Hepatocyte (in vitro differentiated cells): ENCODE data around the gene BAHCC1. TPM values are rescaled to one million over a fixed set of nuclear protein-coding genes. Genes with fewer than 3 reads are reported as not detected.

Experiments used
- DNase-seq: peaks from one replicate; pipeline ENCODE4 v3.0.0-alpha.2; 2016; ENCODE audit warnings: low spot score
- H2AFZ ChIP-seq: fragments of 200-600 bp; sonication (generic); 2 replicates; pipeline ENCODE4 v1.6.0; 2016; ENCODE audit warnings: antibody characterized with exemption, mild to moderate bottlenecking
- H3K27ac ChIP-seq: fragments of 200-600 bp; sonication (generic); 2 replicates; pipeline ENCODE4 v1.5.1; 2016; ENCODE audit warnings: mild to moderate bottlenecking
- H3K27me3 ChIP-seq: fragments of 200-600 bp; sonication (generic); 2 replicates; pipeline ENCODE4 v1.6.1; 2016
- H3K36me3 ChIP-seq: fragments of 200-600 bp; sonication (generic); replicated peaks from 2 replicates; pipeline ENCODE4 v1.5.1; 2016; ENCODE audit warnings: low read depth; ENCODE audit not compliant: insufficient read depth
- H3K4me1 ChIP-seq: fragments of 200-600 bp; sonication (generic); 2 replicates; pipeline ENCODE4 v1.5.1; 2016; ENCODE audit warnings: mild to moderate bottlenecking, moderate library complexity; ENCODE audit not compliant: insufficient read depth
- H3K4me2 ChIP-seq: fragments of 200-600 bp; sonication (generic); 2 replicates; pipeline ENCODE4 v1.6.0; 2016
- H3K4me3 ChIP-seq: fragments of 200-600 bp; sonication (generic); 2 replicates; pipeline ENCODE4 v1.5.1; 2016; ENCODE audit warnings: mild to moderate bottlenecking
- H3K79me2 ChIP-seq: fragments of 200-600 bp; sonication (generic); 2 replicates; pipeline ENCODE4 v1.6.0; 2017; ENCODE audit warnings: mild to moderate bottlenecking
- H3K9me2 ChIP-seq: fragments of 200-600 bp; sonication (generic); replicated peaks from 2 replicates; pipeline ENCODE4 v1.6.0; 2017; ENCODE audit warnings: mild to moderate bottlenecking; ENCODE audit not compliant: insufficient read depth
- H3K9me3 ChIP-seq: fragments of 200-600 bp; sonication (generic); 2 replicates; pipeline ENCODE4 v1.5.1; 2016; ENCODE audit warnings: low read depth, mild to moderate bottlenecking
- H4K20me1 ChIP-seq: fragments of 200-600 bp; sonication (generic); 2 replicates; pipeline ENCODE4 v1.6.0; 2016; ENCODE audit warnings: mild to moderate bottlenecking; ENCODE audit not compliant: insufficient read depth, poor library complexity, severe bottlenecking
- CTCF ChIP-seq: fragments of 200-600 bp; sonication (generic); IDR thresholded peaks from 2 replicates; pipeline ENCODE4 v1.5.1; 2016; ENCODE audit warnings: antibody characterized with exemption, mild to moderate bottlenecking; ENCODE audit not compliant: poor library complexity
- EZH2 ChIP-seq: fragments of 200-600 bp; sonication (generic); IDR thresholded peaks from 2 replicates; pipeline ENCODE4 v1.6.1; 2016; ENCODE audit warnings: antibody characterized with exemption, mild to moderate bottlenecking, borderline replicate concordance
- EZH2phosphoT487 ChIP-seq: fragments of 200-600 bp; sonication (generic); IDR thresholded peaks from one replicate; pipeline ENCODE4 v1.6.1; 2018; ENCODE audit warnings: antibody characterized with exemption, mild to moderate bottlenecking, low read depth, moderate library complexity; ENCODE audit not compliant: unreplicated experiment, severe bottlenecking
- WGBS: methylation state at CpG from one replicate; pipeline ENCODE4 v1.1.6; 2016; ENCODE audit warnings: low lambda C conversion rate; ENCODE audit errors: missing lambda C conversion rate; 5-methylcytosine and 5-hydroxymethylcytosine counted together
- polyA plus RNA-seq: library from polyadenylated mRNA; unstranded; fragments of >200 nt; fragmentation: Nextera tagmentation; extraction: Ambion mirVana; gene quantifications from 2 replicates; pipeline ENCODE4 v1.2.1, GENCODE V29; 2016
- total RNA-seq: library from RNA; depleted of rRNA; stranded (reverse); fragments of >200 nt; gene quantifications from 2 replicates; pipeline ENCODE4 v1.2.3, GENCODE V29; 2014

BAHCC1 gene
- total and polyA plus RNA-seq, 2 experiments from 2014 or later, result 6.4 to 6.6 TPM

DNA sequence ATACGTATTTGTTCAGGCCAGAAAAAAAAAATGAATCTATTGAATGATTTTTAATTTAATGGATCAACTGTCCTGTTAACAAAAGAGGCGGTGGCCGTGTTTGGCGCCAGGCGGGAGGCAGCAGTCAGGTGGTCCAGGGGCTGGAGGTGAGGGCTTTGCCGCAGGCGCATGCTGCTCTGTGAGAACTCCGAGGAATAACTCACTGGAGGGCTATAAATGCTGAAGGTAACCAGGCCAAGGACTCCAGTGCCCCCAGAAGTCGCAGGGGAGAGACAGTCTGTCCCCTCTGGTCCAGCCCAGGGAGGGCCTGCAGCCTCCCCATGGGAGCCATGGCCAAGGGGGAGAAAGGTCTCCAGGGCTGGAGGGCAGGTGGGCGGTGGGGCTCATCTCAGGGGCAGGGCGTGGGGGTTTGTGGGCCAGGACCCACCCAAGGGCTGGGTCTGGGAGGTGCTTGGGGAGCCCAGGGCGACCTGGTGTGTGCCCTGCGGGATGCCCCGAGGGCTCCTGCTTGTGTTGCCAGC, 7.1 kb upstream of the BAHCC1 start:
- 60% methylated on average over 11 of the region's 14 CpGs for WGBS
- peaks cover 58% of the 10 kb centered on the region for H3K79me2 ChIP-seq
- peak overlapping the region; percentile 89 for H3K4me3 ChIP-seq
- peak overlapping the region; percentile 97 for H3K4me2 ChIP-seq
- DNase-seq, result no peak
- no peaks in the 10 kb centered on the region for H3K27me3 ChIP-seq
- peak overlapping the region; percentile 22 for H2AFZ ChIP-seq
- peaks cover 70% of the 10 kb centered on the region for H3K4me1 ChIP-seq
- TF ChIP-seq EZH2, result no peak
- TF ChIP-seq EZH2phosphoT487, result no peak
- TF ChIP-seq CTCF, result no peak
- no peaks in the 10 kb centered on the region for H3K9me3 ChIP-seq
- peak overlapping the region; percentile 99 for H3K27ac ChIP-seq
- H3K9me2 ChIP-seq, result no peaks in the 10 kb centered on the region
- H4K20me1 ChIP-seq, result peaks cover 6% of the 10 kb centered on the region
- no peaks in the 10 kb centered on the region for H3K36me3 ChIP-seq

DNA sequence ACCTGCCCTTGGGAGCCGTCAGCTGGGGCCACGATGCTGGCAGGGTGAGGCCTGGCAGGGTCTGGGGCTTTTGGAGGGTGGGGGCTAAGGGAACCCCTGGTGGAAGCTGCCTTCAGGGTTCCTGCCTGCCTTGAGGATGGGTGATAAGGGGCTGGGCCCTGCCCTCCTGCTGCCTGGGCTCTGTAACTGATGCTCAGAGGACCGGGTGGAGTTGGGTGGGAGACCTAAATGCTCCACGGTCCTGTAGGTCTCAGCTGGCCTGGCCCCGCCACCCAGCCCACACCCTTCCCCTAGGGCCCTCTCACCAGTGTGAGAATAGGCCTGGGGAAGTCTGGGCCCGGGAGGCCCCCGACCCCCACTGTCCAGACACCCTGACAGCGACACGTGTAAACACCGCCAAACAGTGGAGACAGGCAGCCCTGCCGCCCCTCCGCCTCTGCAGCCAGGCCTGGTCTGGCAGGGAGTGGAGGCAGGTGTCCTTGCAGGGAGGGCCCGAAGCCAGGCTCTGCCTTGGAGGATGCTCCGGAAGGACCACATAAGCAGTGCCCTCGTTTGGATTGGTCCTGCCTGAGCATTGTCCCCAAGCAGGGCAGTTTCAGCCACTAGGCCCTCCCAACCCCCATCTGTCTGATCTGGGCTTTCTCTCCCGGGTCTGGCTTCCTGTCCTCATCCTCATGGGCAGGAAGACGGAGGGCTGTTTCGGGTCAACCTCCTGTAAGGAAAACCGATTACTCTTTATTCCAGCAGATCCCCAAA, 6.5 kb upstream of the BAHCC1 start:
- Histone ChIP-seq H3K27ac (peak overlapping the region; percentile 99), H3K4me1 (peaks cover 70% of the 10 kb centered on the region), H3K36me3 (no peaks in the 10 kb centered on the region), H3K27me3 (no peaks in the 10 kb centered on the region), H3K4me3 (no peak overlapping the region), H3K9me2 (no peaks in the 10 kb centered on the region), H3K79me2 (peaks cover 64% of the 10 kb centered on the region), H3K4me2 (peak overlapping the region; percentile 97), H4K20me1 (peaks cover 6% of the 10 kb centered on the region), H3K9me3 (no peaks in the 10 kb centered on the region), H2AFZ (no peak overlapping the region)
- TF ChIP-seq CTCF (no peak), EZH2phosphoT487 (no peak), EZH2 (no peak)
- 46% methylated on average over 18 of the region's 19 CpGs for whole genome bisulfite sequencing
- no peak for DNase-seq

GRCh38 chr17:81389585-81389984, 5.7 kb upstream of the BAHCC1 start:
- Histone ChIP-seq H3K36me3 (no peaks in the 10 kb centered on the region), H2AFZ (no peak overlapping the region), H3K9me3 (no peaks in the 10 kb centered on the region), H3K4me1 (peaks cover 75% of the 10 kb centered on the region), H4K20me1 (peaks cover 6% of the 10 kb centered on the region), H3K9me2 (no peaks in the 10 kb centered on the region), H3K79me2 (peaks cover 64% of the 10 kb centered on the region), H3K4me2 (peak overlapping the region; percentile 97), H3K27me3 (no peaks in the 10 kb centered on the region), H3K27ac (peak overlapping the region; percentile 99), H3K4me3 (no peak overlapping the region)
- TF ChIP-seq EZH2, result no peak
- no peak for TF ChIP-seq CTCF
- no peak for TF ChIP-seq EZH2phosphoT487
- DNase-seq, result no peak
- 42% methylated on average over 10 of the region's 10 CpGs for WGBS
